ENCODE results near the gene B3GNT9.

- TF ChIP-seq CTCF (IDR thresholded peaks at IDR 0.05), result no peak
- TF ChIP-seq POLR2A (IDR thresholded peaks at IDR 0.05), result no peak
Observed at GRCh38 chr16:67174706-67175231, 24.0 kb upstream of the B3GNT9 start.

All from testis (tissue), 2 donors.